ENCODE results near the gene DNAJC16. TPM values are rescaled to one million over a fixed set of nuclear protein-coding genes. Genes with fewer than 3 reads are reported as not detected.
"Not testable (repeated sequence)": the region's sequence is repeated elsewhere in the genome, so short reads cannot be mapped to it uniquely, and the experiment has no call there.

The DNAJC16 gene
- total RNA-seq, 2 experiments from 2014 or later: 13.4 to 15.6 TPM

DNA sequence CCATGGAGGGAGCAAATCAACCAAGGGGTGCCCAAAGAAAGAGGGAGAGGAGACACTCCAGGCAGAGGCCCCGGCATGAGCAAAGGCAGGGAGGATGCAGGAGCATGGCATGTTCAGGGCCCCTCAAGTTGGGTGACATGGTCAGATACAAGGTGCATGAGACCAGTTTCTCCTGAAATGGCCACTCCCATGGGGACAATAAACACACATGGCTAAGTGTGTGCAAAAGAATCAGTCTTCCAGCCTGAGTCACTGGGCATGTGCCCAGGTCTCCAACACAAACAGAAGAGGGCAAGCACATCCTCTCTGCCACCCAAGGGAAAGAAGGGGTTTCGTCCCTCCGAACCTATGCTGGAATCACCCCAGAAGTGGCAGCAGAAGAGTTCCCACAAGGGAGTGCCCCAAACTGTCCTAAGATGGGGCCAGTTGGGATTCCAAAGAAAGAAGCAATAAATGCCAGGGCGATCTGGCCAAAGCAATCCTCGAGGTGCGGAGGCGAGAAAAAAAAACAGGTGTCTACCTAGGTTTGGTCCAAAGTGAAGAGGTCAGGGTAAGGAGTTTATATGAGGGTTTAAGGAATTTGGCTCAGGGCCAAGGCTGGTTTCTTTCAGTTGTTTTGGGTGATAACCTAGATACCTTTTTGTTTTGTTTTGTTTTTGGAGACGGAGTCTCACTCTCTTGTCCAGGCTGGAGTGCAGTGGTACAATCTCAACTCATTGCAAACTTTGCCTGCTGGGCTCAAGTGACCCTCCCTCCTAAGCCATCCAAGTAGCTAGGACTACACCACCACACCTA is 15.8 kb upstream of the DNAJC16 start:
- Mint-ChIP-seq H3K9me3 (ENCODE audit: insufficient read depth) (no peaks in the 10 kb centered on the region), H3K27ac (no peak overlapping the region), H3K36me3 (ENCODE audit: low read depth) (peaks cover 25% of the 10 kb centered on the region), H3K27me3 (ENCODE audit: low read depth) (no peaks in the 10 kb centered on the region), H3K4me3 (no peak overlapping the region), H3K4me1 (ENCODE audit: low read depth) (peaks cover 21% of the 10 kb centered on the region)
- ChIA-PET CTCF (no interaction called here), POLR2A (no interaction called here)
- ATAC-seq (no peak), DNase-seq (no peak)

- Mint-ChIP-seq H3K36me3 (ENCODE audit: low read depth) (peaks cover 38% of the 10 kb centered on the region), H3K27me3 (ENCODE audit: low read depth) (no peaks in the 10 kb centered on the region), H3K4me3 (no peak overlapping the region), H3K27ac (peak overlapping the region; percentile 31), H3K9me3 (ENCODE audit: insufficient read depth) (no peaks in the 10 kb centered on the region), H3K4me1 (ENCODE audit: low read depth) (peaks cover 30% of the 10 kb centered on the region)
- no peak for ATAC-seq
- ChIA-PET POLR2A (no interaction called here), CTCF (interaction anchor here (0.6 kb wide), 1 partner anchor 10 kb away, joined by 4 read pairs; no protein-coding TSS in a partner anchor)
- no peak for DNase-seq
Observed at GRCh38 chr1:15513192-15513591, 13.5 kb upstream of the DNAJC16 start.

GRCh38 chr1:15513919-15514318 is 12.7 kb upstream of the DNAJC16 start:
- Mint-ChIP-seq H3K4me1 (ENCODE audit: low read depth) (peaks cover 30% of the 10 kb centered on the region), H3K4me3 (no peak overlapping the region), H3K27ac (peak overlapping the region; percentile 9), H3K27me3 (ENCODE audit: low read depth) (no peaks in the 10 kb centered on the region), H3K36me3 (ENCODE audit: low read depth) (peaks cover 40% of the 10 kb centered on the region), H3K9me3 (ENCODE audit: insufficient read depth) (no peaks in the 10 kb centered on the region)
- DNase-seq: no peak
- ChIA-PET CTCF (interaction anchor here (1.3 to 2.1 kb wide), 2 partner anchors 9 to 10 kb away, joined by 4 to 10 read pairs; partner anchors contain the start of gene CASP9), POLR2A (interaction anchor here (0.7 to 2.3 kb wide), 3 partner anchors 10 to 261 kb away, joined by 3 to 8 read pairs (median 3); partner anchors contain the start of gene CASP9)
- ATAC-seq: no peak

GRCh38 chr1:15514557-15514956 is 12.1 kb upstream of the DNAJC16 start:
- DNase-seq; H3K9me3 Mint-ChIP-seq (ENCODE audit: insufficient read depth); ATAC-seq; H3K4me3 Mint-ChIP-seq; H3K27me3 Mint-ChIP-seq (ENCODE audit: low read depth): not testable (repeated sequence)
- peaks cover 40% of the 10 kb centered on the region for H3K36me3 Mint-ChIP-seq (ENCODE audit: low read depth)
- CTCF ChIA-PET: interaction anchor here (0.9 to 2.1 kb wide), 3 partner anchors 9 to 183 kb away, joined by 3 to 10 read pairs (median 4); partner anchors contain the start of gene CASP9
- H3K4me1 Mint-ChIP-seq (ENCODE audit: low read depth): peaks cover 30% of the 10 kb centered on the region
- peak overlapping the region; percentile 9 for H3K27ac Mint-ChIP-seq
- POLR2A ChIA-PET: interaction anchor here (1.0 to 2.3 kb wide), 2 partner anchors 9 to 262 kb away, joined by 3 to 8 read pairs; partner anchors contain the start of gene CASP9

DNA sequence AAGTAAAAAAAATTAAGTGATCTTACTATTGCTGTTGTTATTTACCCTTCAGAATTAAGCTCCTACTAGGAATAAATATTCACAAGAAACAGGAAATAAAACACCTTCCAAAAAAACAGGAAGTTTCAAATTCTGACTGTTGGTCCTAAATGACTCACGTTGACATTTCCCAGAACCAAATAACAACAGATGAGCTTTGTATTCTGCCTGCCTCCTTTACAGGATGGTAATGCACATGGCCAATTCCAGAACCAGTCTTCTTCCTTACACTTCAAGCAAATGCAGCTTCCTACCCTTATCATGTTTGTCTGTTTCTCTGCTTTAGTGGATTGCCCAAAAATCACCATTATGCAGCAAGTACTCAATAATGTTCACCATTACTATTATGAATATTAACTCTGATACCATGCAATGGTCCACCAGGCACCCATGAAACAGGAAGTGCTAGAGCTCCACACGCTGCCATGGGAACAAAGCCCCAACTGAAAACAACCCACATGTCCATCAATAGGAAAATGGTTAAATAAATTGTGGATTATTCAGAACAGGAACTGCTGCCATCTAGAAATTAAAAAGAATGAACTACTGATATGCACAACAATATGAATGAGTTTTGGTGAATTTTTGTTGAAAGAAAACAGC is 11.5 kb upstream of the DNAJC16 start:
- Mint-ChIP-seq H3K4me3 (no peak overlapping the region), H3K27me3 (ENCODE audit: low read depth) (no peaks in the 10 kb centered on the region), H3K27ac (peak overlapping the region; percentile 54), H3K36me3 (ENCODE audit: low read depth) (peaks cover 40% of the 10 kb centered on the region), H3K4me1 (ENCODE audit: low read depth) (peaks cover 30% of the 10 kb centered on the region), H3K9me3 (ENCODE audit: insufficient read depth) (no peaks in the 10 kb centered on the region)
- ChIA-PET CTCF (interaction anchor here (0.9 to 2.1 kb wide), 3 partner anchors 9 to 182 kb away, joined by 3 to 10 read pairs (median 4); partner anchors contain the start of gene CASP9), POLR2A (interaction anchor here (2.3 kb wide), 1 partner anchor 9 kb away, joined by 8 read pairs; the partner anchor contains the start of gene CASP9)
- DNase-seq (no peak), ATAC-seq (peak; percentile 54)

DNA sequence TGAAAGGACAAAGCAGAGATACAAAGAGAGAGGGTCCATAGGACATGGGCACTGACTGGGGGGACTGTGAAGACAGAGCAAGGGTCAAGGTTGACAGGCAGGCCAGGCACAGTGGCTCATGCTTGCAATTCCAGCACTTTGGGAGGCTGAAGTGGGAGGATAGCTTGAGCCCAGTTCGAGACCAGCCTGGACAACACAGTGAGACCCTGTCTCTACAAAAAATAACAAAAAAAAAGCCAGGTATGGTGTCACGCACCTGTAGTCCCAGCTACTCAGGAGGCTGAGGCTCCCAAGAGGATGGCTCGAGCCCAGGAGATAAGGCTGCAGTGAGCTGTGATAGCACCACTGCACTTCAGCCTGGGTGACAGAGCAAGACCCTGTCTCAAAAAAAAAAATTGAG is 7.0 kb upstream of the DNAJC16 start:
- POLR2A ChIA-PET: no interaction called here
- DNase-seq (no peak), ATAC-seq (no peak)
- Mint-ChIP-seq H3K36me3 (ENCODE audit: low read depth) (peaks cover 22% of the 10 kb centered on the region), H3K27ac (no peak overlapping the region), H3K9me3 (ENCODE audit: insufficient read depth) (no peaks in the 10 kb centered on the region), H3K4me1 (ENCODE audit: low read depth) (peaks cover 40% of the 10 kb centered on the region), H3K4me3 (no peak overlapping the region), H3K27me3 (ENCODE audit: low read depth) (no peaks in the 10 kb centered on the region)
- CTCF ChIA-PET: no interaction called here

- H3K9me3 Mint-ChIP-seq (ENCODE audit: insufficient read depth); CTCF ChIA-PET; POLR2A ChIA-PET; DNase-seq; H3K27ac Mint-ChIP-seq; H3K4me3 Mint-ChIP-seq; ATAC-seq; H3K27me3 Mint-ChIP-seq (ENCODE audit: low read depth): not testable (repeated sequence)
- Mint-ChIP-seq H3K36me3 (ENCODE audit: low read depth) (peaks cover 14% of the 10 kb centered on the region), H3K4me1 (ENCODE audit: low read depth) (peaks cover 43% of the 10 kb centered on the region)
Observed at GRCh38 chr1:15521206-15521906, 5.3 kb upstream of the DNAJC16 start.

DNA sequence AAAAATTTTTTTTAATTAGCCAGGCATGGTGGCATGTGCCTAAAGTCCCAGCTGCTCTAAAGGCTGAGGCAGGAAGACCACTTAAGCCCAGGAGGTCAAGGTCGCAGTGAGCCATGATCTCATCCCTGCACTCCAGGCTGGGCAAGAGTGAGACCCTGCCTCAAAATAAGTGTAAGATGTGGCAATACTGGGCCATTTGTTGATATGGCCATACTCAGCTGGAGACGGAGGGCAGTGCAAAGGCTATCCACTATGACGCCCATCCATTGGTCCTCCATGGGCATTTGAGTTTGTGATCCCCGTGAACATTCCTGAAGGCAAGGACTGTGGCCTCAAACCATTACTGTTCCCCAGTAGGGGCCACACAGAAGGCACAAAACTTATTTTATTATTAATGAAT is 4.1 kb upstream of the DNAJC16 start:
- Mint-ChIP-seq H3K4me3 (no peak overlapping the region), H3K27ac (no peak overlapping the region), H3K27me3 (ENCODE audit: low read depth) (no peaks in the 10 kb centered on the region), H3K4me1 (ENCODE audit: low read depth) (peaks cover 39% of the 10 kb centered on the region), H3K9me3 (ENCODE audit: insufficient read depth) (no peaks in the 10 kb centered on the region), H3K36me3 (ENCODE audit: low read depth) (peaks cover 2% of the 10 kb centered on the region)
- DNase-seq (no peak), ATAC-seq (no peak)
- ChIA-PET POLR2A (no interaction called here), CTCF (no interaction called here)

GRCh38 chr1:15523104-15524020 is 3.3 kb upstream of the DNAJC16 start:
- Mint-ChIP-seq H3K36me3 (ENCODE audit: low read depth) (peaks cover 2% of the 10 kb centered on the region), H3K4me1 (ENCODE audit: low read depth) (peaks cover 46% of the 10 kb centered on the region), H3K27ac (peak overlapping the region; percentile 100), H3K4me3 (peak overlapping the region; percentile 82), H3K27me3 (ENCODE audit: low read depth) (no peaks in the 10 kb centered on the region), H3K9me3 (ENCODE audit: insufficient read depth) (no peaks in the 10 kb centered on the region)
- POLR2A ChIA-PET: interaction anchor here (0.7 to 1.3 kb wide), 2 partner anchors 9 to 116 kb away, joined by 6 to 8 read pairs; no protein-coding TSS in a partner anchor
- DNase-seq (no peak), ATAC-seq (no peak)
- CTCF ChIA-PET: interaction anchor here (0.6 to 1.2 kb wide), 2 partner anchors 9 to 395 kb away, joined by 3 to 10 read pairs; no protein-coding TSS in a partner anchor

- no peaks in the 10 kb centered on the region for H3K9me3 Mint-ChIP-seq (ENCODE audit: insufficient read depth)
- H3K4me1 Mint-ChIP-seq (ENCODE audit: low read depth): peaks cover 50% of the 10 kb centered on the region
- ChIA-PET POLR2A (interaction anchor here (0.7 to 1.3 kb wide), 2 partner anchors 9 to 115 kb away, joined by 6 to 8 read pairs; no protein-coding TSS in a partner anchor), CTCF (interaction anchor here (0.6 to 1.2 kb wide), 2 partner anchors 9 to 395 kb away, joined by 3 to 10 read pairs; no protein-coding TSS in a partner anchor)
- no peak for ATAC-seq
- DNase-seq: no peak
- H3K27me3 Mint-ChIP-seq (ENCODE audit: low read depth): no peaks in the 10 kb centered on the region
- no peaks in the 10 kb centered on the region for H3K36me3 Mint-ChIP-seq (ENCODE audit: low read depth)
- H3K27ac Mint-ChIP-seq: peak within 1 kb of the TSS; percentile 100
- peak within 1 kb of the TSS; percentile 82 for H3K4me3 Mint-ChIP-seq
Observed at GRCh38 chr1:15524021-15524282, 2.7 kb upstream of the DNAJC16 start, which contains the start of gene CASP9. CASP9 (minus strand) TSS chr1:15524215; CDS start chr1:15524200, 15 bp downstream.

Data from activated CD8-positive, alpha-beta T cell treated with anti-CD3 and anti-CD28 coated beads, Interleukin-2, amount 10 ng/mL, durations not matched to agents 7 days and 5 days (primary cell).